Stimulated activated naive CD4-positive, alpha-beta T cell (primary cell): ENCODE results near the gene FMN1.
A peak's percentile ranks its signal among the peaks of the same experiment; 100 is the strongest.

Experiments used
- DNase-seq, 6 experiments: peaks; one replicate each; lab custom pipeline; 2025; lab: John Stamatoyannopoulos, UW

FMN1 gene

GRCh38 chr15:33125894-33126537 lies 68.5 kb downstream of the FMN1 start:
- peak in 1 of 6 experiments; percentile 25 for DNase-seq

DNA sequence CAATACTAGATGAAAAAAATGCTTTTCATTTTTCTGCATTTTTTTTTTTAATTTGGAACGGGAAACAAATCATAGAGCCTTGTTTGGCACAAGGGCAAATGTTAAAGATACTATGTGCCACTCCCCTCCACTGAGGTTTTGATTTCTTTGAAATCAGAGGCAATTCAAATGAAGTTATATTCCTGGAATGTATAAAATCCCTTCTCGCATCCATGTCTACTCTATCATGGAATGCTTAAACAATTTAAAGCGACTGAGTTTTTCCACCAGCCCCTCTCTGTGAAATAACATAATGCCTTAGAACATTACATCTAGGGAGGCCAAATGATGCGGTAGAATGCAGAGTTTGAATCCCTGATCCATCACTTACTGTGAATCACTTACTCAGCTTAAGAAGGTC lies 69.7 kb downstream of the FMN1 start:
- no peak for DNase-seq

GRCh38 chr15:33124279-33124678 lies 70.2 kb downstream of the FMN1 start:
- no peak for DNase-seq

- DNase-seq = no peak
These were observed 74.6 kb downstream of the FMN1 start for GRCh38 chr15:33119865-33120264.

DNA sequence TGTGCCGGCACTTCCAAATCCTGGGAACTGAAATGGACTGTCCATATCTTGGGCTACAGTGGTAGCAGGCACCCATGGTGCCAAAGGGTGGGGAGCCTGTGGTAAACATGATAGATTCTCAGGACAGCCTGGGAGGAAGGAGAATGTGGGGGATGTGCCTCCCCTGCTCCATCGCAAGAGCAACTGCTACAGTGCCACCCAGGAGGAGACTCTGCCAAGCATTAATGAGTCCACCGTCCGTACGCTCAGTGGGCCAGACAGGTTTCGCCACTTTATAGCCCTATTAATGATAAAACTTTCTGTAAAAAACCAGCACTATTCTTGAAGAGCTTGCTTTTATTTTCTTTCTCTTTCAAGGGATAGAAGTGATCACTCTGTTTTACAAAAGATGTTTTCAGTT lies 75.2 kb downstream of the FMN1 start:
- DNase-seq = no peak

DNA sequence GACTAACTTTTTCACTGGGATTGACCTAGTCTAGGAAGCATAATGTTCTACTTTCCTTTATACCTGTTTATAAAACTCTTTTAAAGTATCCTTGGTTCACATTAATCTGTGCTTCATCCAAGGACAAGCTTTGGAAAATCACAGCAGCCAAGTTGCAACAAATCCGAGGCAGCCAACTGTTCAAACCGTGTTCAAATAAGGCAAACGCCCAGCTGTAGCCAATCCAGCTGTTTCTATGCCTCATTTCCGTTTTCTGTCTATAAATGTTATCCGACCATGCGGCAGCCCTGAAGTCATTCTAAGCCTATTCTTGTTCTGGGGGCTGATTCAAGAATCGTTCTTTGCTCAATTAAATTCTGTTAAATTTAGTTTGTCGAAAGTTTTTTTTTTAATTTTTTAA lies 78.3 kb downstream of the FMN1 start:
- DNase-seq = no peak

GRCh38 chr15:33115191-33115861 lies 79.2 kb downstream of the FMN1 start:
- no peak for DNase-seq

DNA sequence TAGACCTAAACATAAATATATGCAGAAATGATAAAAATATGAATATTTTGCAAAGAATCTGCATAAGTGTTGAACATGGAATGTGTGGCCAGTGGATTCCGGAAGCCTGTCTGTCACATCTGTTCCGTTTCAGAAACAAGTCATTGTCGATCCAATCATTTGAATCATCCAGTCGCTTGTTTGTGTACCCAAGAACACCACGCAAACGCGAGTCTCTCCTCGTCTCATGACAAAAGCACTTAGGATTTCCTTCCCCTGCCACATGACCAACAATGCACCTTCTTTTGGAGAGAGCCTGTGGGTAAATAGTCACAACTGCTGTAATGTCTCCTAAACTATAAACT lies 80.2 kb downstream of the FMN1 start:
- no peak for DNase-seq

DNA sequence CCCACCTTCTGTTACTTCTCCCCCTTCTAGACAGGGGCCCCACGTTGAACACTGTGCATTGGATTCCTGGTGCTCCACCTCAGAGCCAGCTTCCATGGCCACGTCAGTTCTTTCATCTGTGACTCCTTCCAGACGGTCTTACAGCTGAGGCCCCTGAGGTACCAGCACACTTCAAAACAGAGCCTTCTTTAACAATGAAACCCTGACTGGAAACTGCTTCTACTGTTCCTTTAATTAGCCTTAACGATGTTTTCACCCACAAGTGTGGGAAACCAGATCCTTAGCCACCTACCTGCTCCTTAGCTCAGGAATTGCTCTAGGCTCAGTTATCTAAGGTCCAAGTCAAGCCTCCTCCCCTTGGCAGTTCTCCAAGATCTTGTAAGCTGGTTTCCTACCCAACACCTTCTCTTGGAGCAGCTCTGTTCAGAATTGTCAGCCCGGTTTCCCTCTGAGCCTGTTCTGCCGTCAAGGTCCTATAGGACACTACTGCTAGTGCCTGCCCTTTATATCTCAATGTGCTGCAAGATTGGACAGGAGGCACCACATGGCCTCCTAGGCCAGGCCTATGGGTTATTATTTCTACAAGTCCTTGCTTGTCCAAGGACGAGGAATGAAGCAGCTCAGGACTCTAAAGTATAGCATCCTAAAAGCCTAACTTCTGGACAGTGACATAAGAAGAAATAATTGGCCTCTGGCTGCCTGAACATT lies 80.7 kb downstream of the FMN1 start:
- DNase-seq = no peak

DNA sequence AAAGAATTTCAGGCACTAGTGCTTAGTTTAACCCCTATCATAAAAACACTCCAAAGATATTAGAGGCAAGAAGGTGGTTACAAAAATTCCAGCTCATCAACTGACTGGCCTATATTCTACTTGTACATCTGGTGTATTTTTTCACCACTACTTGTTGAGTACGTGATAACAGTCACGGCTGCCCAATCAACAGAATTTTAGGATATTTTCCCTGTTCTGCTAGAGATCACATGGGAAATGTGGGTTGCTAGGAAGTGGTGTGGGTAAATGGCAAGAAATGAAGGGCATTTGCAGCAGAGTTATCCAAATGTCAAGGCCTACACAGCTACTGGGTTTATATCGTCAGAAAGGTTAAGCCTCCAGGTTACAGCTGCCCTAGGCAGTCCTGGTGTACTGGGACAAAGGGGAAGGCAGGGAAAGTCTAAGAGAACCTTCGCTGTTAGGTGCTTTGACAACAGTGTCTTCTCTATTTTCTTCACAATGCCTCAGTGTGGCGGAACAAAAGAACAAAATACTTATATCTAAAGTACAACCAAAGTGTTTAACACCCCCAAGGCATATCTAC lies 81.9 kb downstream of the FMN1 start:
- DNase-seq = no peak

DNA sequence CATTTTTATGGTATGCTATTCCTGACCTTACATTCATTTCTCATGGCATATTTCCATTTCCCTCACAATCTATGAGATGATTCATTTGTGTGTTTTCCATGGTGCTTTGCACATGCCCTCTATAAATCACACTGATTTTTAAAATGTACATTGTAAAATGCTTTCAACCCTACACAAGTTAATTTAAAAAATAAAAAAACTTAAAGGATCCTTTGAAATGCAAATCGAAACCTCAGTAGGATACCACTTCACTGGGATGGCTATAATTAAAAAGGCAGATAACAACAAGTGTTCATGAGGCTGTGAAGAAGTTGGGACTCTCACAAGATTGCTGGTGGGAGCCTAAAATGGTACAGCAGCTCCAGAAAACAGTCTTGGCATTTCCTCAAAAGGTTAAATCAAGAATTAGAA lies 83.5 kb downstream of the FMN1 start:
- no peak for DNase-seq

DNA sequence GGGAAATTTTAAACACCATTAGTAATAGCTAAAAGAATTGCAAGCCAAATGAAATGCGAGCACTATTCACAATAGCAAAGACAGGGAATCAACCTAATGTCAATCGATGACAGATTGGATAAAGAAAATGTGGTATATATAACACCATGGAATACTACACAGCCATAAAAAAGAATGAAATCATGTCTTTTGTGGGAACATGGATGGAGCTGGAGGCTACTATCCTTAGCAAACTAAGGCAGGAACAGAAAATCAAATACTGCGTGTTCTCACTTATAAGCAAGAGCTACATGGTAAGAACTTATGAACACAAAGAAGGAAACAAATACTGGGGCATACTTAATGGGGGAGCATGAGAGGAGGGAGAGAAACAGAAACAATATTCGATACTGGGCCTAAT lies 85.2 kb downstream of the FMN1 start:
- DNase-seq = no peak

- DNase-seq = no peak
These were observed 86.0 kb downstream of the FMN1 start for GRCh38 chr15:33108518-33108917.

DNA sequence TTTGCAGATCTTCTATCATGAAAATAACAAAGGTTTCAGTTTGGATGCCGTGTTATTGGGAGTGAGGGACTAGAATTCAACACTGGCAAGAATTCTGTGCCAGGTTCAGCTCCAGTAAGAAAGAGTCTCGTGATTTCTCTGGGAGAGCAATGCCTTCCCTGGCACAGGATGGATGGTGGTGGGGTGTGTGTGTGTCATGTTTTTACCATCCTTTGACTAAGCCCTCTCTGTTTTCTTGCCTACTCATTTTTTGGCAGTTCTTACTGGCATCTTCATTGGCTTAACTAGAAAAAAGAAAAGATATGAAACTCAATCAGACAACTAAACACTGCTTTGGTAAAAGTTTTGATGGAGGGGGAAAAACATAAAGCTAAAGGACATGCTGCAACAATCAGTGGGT lies 86.6 kb downstream of the FMN1 start:
- no peak for DNase-seq

- DNase-seq = peak in 3 of 6 experiments; percentile 30 to 72 (median 32)
These were observed 90.3 kb downstream of the FMN1 start for GRCh38 chr15:33104212-33104611.

DNA sequence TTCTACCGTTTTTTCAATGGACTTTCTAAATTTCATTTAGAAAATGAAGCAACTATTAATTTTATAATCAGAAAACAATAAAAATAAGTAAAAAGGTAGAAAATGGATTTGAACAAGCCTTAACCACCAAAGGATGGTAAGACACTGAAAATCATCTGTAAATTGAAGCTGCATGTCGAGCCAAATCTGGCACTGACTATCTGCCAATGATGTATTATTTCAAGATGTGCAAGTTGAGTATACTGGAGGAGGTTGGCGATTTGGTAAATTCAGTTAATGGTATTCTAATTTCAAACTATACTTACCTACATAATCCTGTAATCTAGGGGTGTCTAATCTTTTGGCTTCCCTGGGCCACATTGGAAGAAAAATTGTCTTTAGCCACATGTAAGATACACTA lies 93.5 kb downstream of the FMN1 start:
- DNase-seq = no peak

DNA sequence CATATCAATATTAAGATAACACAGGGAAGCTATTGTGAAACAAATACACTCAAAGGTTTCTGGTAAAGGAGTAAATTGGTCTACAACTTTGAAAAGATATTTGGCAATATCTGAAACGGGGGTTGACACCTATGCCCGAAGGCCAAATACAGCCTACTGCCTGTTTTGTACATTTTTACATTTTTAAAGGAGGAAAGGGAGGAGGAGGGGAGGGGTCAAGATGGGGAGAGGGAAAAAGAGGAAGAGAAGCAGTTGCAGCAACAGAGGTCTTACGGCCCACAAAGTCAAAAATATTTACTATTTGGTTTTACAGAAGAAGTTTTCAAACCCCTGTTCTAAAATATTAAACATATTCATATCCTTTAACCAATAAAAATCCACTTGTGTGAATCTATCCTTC lies 94.2 kb downstream of the FMN1 start:
- DNase-seq = no peak

DNA sequence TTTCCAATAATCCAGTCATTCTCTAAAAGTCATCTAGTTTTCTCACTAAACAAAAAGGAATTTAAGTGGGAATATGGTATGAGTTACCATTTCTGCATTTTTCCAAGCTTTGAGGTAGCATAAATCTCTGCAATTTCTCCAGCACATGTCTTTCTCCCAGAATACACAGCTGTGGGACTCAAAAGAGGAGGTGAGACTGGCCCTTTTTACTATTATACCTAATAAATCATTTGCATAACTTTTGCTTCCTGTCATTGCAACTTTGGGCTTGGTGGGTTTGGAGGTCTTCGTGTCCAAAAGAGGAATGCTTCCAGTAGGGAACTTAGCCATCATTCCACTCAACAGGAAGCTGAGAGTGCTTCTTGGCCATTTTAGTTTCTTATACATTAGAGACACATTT lies 94.8 kb downstream of the FMN1 start:
- DNase-seq = no peak

GRCh38 chr15:33099213-33099612 lies 95.3 kb downstream of the FMN1 start:
- DNase-seq = no peak

- no peak for DNase-seq
These were observed 96.1 kb downstream of the FMN1 start for GRCh38 chr15:33098094-33099058.

GRCh38 chr15:33096134-33096533 lies 98.4 kb downstream of the FMN1 start:
- DNase-seq = no peak

DNA sequence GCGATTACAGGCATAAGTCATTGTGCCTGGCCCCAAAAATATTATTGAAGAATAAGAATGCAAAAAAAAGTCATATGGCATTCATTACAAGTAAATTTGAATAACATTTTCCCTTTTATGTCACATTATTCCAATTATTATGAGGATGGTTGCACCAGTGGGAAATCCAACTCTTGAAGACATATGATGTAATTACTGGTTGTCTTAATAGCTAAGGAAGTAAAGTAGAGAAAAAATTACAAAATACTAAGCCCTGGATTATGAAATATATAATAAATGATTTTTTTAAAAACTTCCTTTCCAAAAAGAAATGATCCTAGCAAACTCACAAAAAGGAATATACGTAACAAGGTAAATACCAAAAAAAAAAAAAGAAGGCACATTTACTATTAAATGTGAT lies 98.9 kb downstream of the FMN1 start:
- no peak for DNase-seq
